HEK293 (cell line): ENCODE data around the gene PLEKHF1.
A peak's percentile ranks its signal among the peaks of the same experiment; 100 is the strongest.

Source experiments
- EGR2 ChIP-seq: fragments of 450-650 bp; formaldehyde crosslinking; IDR thresholded peaks from 2 replicates; pipeline ENCODE4 v1.5.1; 2016; ENCODE audit warnings: low read depth, missing biosample characterization, missing genetic modification characterization
- IKZF3 ChIP-seq: fragments of 450-650 bp; IDR thresholded peaks from 2 replicates; pipeline ENCODE4 v1.5.0; 2018; ENCODE audit warnings: missing biosample characterization, mild to moderate bottlenecking, missing genetic modification characterization, moderate library complexity
- KLF8 ChIP-seq: fragments of 450-650 bp; formaldehyde crosslinking; IDR thresholded peaks from 2 replicates; pipeline ENCODE4 v1.5.1; 2016; ENCODE audit warnings: missing biosample characterization, missing genetic modification characterization
- SALL2 ChIP-seq: fragments of 450-650 bp; formaldehyde crosslinking; IDR thresholded peaks from 2 replicates; pipeline ENCODE4 v1.5.0; 2017; ENCODE audit warnings: missing biosample characterization, mild to moderate bottlenecking, missing genetic modification characterization, borderline replicate concordance
- SETDB1 ChIP-seq: IDR thresholded peaks from one replicate; pipeline ENCODE4 v1.6.1; 2017; ENCODE audit warnings: mild to moderate bottlenecking, low read length, moderate library complexity, mixed read lengths; ENCODE audit not compliant: insufficient read length
- ZNF140 ChIP-seq: fragments of 450-650 bp; formaldehyde crosslinking; IDR thresholded peaks from 2 replicates; pipeline ENCODE4 v1.5.1; 2016; ENCODE audit warnings: missing biosample characterization, missing genetic modification characterization
- ZNF202 ChIP-seq: fragments of 450-650 bp; formaldehyde crosslinking; IDR thresholded peaks from 2 replicates; pipeline ENCODE4 v1.5.1; 2016; ENCODE audit warnings: missing biosample characterization, missing genetic modification characterization, borderline replicate concordance
- ZNF37A ChIP-seq: fragments of 450-650 bp; IDR thresholded peaks from 2 replicates; pipeline ENCODE4 v1.5.1; 2018; ENCODE audit warnings: missing biosample characterization, missing genetic modification characterization
- ZNF404 ChIP-seq: fragments of 450-650 bp; formaldehyde crosslinking; IDR thresholded peaks from 2 replicates; pipeline ENCODE4 v1.5.1; 2017; ENCODE audit warnings: missing biosample characterization, missing genetic modification characterization
- ZNF48 ChIP-seq: fragments of 450-650 bp; formaldehyde crosslinking; IDR thresholded peaks from 2 replicates; pipeline ENCODE4 v1.5.1; 2016; ENCODE audit warnings: missing biosample characterization, missing genetic modification characterization
- ZNF521 ChIP-seq: fragments of 450-650 bp; formaldehyde crosslinking; IDR thresholded peaks from 2 replicates; pipeline ENCODE4 v1.5.1; 2017; ENCODE audit warnings: missing biosample characterization, mild to moderate bottlenecking, missing genetic modification characterization
- ZNF555 ChIP-seq: fragments of 450-650 bp; formaldehyde crosslinking; conservative IDR thresholded peaks from 2 replicates; pipeline ENCODE4 v1.5.1; 2017; ENCODE audit warnings: missing biosample characterization, mild to moderate bottlenecking, missing genetic modification characterization, inconsistent platforms
- ZNF623 ChIP-seq: fragments of 450-650 bp; formaldehyde crosslinking; IDR thresholded peaks from 2 replicates; pipeline ENCODE4 v1.5.1; 2016; ENCODE audit warnings: missing biosample characterization, missing genetic modification characterization
- ZNF677 ChIP-seq: fragments of 450-650 bp; IDR thresholded peaks from 2 replicates; pipeline ENCODE4 v1.5.0; 2018; ENCODE audit warnings: missing biosample characterization, mild to moderate bottlenecking, missing genetic modification characterization, moderate library complexity
- ZNF76 ChIP-seq: fragments of 450-650 bp; formaldehyde crosslinking; IDR thresholded peaks from 2 replicates; pipeline ENCODE4; 2016; ENCODE audit warnings: low read depth, missing biosample characterization, missing genetic modification characterization, borderline replicate concordance
- ZNF837 ChIP-seq: fragments of 450-650 bp; formaldehyde crosslinking; IDR thresholded peaks from 2 replicates; pipeline ENCODE4 v1.5.1; 2016; ENCODE audit warnings: missing biosample characterization, missing genetic modification characterization
- TF ChIP-seq, protein P1 (sequence below): fragments of 450-650 bp; formaldehyde crosslinking; IDR thresholded peaks from 2 replicates; pipeline ENCODE4 v1.5.1; 2016; ENCODE audit warnings: missing biosample characterization, missing genetic modification characterization, borderline replicate concordance
- TF ChIP-seq, protein P2 (sequence below): fragments of 450-650 bp; formaldehyde crosslinking; IDR thresholded peaks from 2 replicates; pipeline ENCODE4 v1.5.1; 2016; ENCODE audit warnings: missing biosample characterization, missing genetic modification characterization
- TF ChIP-seq, protein P3 (sequence below): fragments of 450-650 bp; formaldehyde crosslinking; IDR thresholded peaks from 2 replicates; pipeline ENCODE4 v1.5.1; 2016; ENCODE audit warnings: missing biosample characterization, missing genetic modification characterization
- TF ChIP-seq, protein P4 (sequence below): fragments of 450-650 bp; formaldehyde crosslinking; IDR thresholded peaks from 2 replicates; pipeline ENCODE4 v1.5.1; 2016; ENCODE audit warnings: missing biosample characterization, missing genetic modification characterization
- TF ChIP-seq, protein P5 (sequence below): fragments of 450-650 bp; formaldehyde crosslinking; IDR thresholded peaks from 2 replicates; pipeline ENCODE4 v1.5.1; 2017; ENCODE audit warnings: missing biosample characterization, missing genetic modification characterization
- TF ChIP-seq, protein P6 (sequence below): fragments of 450-650 bp; formaldehyde crosslinking; IDR thresholded peaks from 2 replicates; pipeline ENCODE4 v1.5.1; 2016; ENCODE audit warnings: missing biosample characterization, missing genetic modification characterization

PLEKHF1 gene

DNA sequence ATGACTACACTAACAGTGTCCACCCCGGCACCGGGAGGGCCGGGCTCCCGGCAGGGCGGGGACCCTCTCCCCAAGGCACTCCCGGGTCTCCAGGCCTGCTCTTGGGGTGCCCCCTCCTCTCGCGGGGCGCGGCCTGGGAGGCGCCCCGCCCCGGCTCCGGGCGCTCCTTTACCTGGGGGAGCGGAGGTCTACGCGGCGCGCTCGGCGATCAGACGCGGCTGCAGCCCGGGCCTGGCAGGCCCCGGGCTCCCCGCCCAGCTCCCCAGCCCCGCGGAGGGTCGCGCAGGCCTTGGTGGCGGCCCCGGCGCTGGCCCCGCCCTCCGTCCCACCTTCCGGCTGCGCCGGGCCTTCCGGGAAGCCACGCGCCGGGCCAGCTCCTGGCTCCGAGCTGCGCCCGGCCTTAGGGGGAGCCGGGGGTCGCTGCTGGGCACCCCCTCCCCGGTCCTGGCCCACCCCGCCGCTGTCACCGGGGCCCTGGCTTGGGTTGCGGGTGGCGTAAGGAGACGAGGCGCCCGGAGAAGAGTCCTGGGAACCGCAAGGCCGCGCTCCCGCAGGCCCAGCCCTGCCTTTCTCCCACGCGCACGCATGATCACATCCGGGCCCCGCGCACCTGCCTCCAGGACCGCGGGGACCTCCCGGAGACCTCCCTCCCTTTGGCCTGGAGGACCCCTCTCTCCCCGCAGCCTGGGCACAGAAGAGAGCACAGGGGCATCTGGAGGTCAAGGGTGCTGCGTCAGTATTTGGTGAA lies 49.9 kb downstream of the PLEKHF1 start, which contains the start of gene C19orf12 (continued):
- TF ChIP-seq, protein P1, sequence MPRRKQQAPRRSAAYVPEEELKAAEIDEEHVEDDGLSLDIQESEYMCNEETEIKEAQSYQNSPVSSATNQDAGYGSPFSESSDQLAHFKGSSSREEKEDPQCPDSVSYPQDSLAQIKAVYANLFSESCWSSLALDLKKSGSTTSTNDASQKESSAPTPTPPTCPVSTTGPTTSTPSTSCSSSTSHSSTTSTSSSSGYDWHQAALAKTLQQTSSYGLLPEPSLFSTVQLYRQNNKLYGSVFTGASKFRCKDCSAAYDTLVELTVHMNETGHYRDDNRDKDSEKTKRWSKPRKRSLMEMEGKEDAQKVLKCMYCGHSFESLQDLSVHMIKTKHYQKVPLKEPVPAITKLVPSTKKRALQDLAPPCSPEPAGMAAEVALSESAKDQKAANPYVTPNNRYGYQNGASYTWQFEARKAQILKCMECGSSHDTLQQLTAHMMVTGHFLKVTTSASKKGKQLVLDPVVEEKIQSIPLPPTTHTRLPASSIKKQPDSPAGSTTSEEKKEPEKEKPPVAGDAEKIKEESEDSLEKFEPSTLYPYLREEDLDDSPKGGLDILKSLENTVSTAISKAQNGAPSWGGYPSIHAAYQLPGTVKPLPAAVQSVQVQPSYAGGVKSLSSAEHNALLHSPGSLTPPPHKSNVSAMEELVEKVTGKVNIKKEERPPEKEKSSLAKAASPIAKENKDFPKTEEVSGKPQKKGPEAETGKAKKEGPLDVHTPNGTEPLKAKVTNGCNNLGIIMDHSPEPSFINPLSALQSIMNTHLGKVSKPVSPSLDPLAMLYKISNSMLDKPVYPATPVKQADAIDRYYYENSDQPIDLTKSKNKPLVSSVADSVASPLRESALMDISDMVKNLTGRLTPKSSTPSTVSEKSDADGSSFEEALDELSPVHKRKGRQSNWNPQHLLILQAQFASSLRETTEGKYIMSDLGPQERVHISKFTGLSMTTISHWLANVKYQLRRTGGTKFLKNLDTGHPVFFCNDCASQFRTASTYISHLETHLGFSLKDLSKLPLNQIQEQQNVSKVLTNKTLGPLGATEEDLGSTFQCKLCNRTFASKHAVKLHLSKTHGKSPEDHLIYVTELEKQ (tag by site-specific recombination): 0 out of 2 replicates have a peak, but pooled peaks have one; percentile 46
- no peak for TF ChIP-seq ZNF37A (tag by site-specific recombination)
- TF ChIP-seq, protein P2, sequence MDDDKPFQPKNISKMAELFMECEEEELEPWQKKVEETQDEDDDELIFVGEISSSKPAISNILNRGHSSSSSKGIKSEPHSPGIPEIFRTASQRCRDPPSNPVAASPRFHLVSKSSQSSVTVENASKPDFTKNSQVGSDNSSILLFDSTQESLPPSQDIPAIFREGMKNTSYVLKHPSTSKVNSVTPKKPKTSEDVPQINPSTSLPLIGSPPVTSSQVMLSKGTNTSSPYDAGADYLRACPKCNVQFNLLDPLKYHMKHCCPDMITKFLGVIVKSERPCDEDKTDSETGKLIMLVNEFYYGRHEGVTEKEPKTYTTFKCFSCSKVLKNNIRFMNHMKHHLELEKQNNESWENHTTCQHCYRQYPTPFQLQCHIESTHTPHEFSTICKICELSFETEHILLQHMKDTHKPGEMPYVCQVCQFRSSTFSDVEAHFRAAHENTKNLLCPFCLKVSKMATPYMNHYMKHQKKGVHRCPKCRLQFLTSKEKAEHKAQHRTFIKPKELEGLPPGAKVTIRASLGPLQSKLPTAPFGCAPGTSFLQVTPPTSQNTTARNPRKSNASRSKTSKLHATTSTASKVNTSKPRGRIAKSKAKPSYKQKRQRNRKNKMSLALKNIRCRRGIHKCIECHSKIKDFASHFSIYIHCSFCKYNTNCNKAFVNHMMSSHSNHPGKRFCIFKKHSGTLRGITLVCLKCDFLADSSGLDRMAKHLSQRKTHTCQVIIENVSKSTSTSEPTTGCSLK: no peak
- no peak for TF ChIP-seq ZNF404 (tag by site-specific recombination)
- TF ChIP-seq ZNF202 (tag by site-specific recombination): no peak
- TF ChIP-seq, protein P3, sequence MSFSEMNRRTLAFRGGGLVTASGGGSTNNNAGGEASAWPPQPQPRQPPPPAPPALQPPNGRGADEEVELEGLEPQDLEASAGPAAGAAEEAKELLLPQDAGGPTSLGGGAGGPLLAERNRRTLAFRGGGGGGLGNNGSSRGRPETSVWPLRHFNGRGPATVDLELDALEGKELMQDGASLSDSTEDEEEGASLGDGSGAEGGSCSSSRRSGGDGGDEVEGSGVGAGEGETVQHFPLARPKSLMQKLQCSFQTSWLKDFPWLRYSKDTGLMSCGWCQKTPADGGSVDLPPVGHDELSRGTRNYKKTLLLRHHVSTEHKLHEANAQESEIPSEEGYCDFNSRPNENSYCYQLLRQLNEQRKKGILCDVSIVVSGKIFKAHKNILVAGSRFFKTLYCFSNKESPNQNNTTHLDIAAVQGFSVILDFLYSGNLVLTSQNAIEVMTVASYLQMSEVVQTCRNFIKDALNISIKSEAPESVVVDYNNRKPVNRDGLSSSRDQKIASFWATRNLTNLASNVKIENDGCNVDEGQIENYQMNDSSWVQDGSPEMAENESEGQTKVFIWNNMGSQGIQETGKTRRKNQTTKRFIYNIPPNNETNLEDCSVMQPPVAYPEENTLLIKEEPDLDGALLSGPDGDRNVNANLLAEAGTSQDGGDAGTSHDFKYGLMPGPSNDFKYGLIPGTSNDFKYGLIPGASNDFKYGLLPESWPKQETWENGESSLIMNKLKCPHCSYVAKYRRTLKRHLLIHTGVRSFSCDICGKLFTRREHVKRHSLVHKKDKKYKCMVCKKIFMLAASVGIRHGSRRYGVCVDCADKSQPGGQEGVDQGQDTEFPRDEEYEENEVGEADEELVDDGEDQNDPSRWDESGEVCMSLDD: peak; percentile 54
- no peak for TF ChIP-seq ZNF140
- TF ChIP-seq, protein P4, sequence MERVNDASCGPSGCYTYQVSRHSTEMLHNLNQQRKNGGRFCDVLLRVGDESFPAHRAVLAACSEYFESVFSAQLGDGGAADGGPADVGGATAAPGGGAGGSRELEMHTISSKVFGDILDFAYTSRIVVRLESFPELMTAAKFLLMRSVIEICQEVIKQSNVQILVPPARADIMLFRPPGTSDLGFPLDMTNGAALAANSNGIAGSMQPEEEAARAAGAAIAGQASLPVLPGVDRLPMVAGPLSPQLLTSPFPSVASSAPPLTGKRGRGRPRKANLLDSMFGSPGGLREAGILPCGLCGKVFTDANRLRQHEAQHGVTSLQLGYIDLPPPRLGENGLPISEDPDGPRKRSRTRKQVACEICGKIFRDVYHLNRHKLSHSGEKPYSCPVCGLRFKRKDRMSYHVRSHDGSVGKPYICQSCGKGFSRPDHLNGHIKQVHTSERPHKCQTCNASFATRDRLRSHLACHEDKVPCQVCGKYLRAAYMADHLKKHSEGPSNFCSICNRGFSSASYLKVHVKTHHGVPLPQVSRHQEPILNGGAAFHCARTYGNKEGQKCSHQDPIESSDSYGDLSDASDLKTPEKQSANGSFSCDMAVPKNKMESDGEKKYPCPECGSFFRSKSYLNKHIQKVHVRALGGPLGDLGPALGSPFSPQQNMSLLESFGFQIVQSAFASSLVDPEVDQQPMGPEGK: peak; percentile 65
- TF ChIP-seq, protein P5, sequence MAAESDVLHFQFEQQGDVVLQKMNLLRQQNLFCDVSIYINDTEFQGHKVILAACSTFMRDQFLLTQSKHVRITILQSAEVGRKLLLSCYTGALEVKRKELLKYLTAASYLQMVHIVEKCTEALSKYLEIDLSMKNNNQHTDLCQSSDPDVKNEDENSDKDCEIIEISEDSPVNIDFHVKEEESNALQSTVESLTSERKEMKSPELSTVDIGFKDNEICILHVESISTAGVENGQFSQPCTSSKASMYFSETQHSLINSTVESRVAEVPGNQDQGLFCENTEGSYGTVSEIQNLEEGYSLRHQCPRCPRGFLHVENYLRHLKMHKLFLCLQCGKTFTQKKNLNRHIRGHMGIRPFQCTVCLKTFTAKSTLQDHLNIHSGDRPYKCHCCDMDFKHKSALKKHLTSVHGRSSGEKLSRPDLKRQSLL (tag by site-specific recombination): no peak; the same call in 1 of the 2 replicates
- no peak for TF ChIP-seq ZNF555 (tag by site-specific recombination)
- no peak for TF ChIP-seq ZNF48 (tag by site-specific recombination)
- peak; percentile 72 for TF ChIP-seq ZNF76 (tag by site-specific recombination)
- TF ChIP-seq KLF8 (tag by site-specific recombination): peak; percentile 69
- TF ChIP-seq ZNF677 (tag by site-specific recombination): peak; percentile 11; the same call in 1 of the 2 replicates
- no peak; the same call in 1 of the 2 replicates for TF ChIP-seq ZNF623 (tag by site-specific recombination)
- no peak for TF ChIP-seq ZNF521
- 0 out of 2 replicates have a peak, but pooled peaks have one; percentile 43 for TF ChIP-seq SALL2 (tag by site-specific recombination)
- TF ChIP-seq EGR2 (tag by site-specific recombination): peak; percentile 90
- TF ChIP-seq ZNF837: no peak
- no peak for TF ChIP-seq SETDB1
- TF ChIP-seq, protein P6, sequence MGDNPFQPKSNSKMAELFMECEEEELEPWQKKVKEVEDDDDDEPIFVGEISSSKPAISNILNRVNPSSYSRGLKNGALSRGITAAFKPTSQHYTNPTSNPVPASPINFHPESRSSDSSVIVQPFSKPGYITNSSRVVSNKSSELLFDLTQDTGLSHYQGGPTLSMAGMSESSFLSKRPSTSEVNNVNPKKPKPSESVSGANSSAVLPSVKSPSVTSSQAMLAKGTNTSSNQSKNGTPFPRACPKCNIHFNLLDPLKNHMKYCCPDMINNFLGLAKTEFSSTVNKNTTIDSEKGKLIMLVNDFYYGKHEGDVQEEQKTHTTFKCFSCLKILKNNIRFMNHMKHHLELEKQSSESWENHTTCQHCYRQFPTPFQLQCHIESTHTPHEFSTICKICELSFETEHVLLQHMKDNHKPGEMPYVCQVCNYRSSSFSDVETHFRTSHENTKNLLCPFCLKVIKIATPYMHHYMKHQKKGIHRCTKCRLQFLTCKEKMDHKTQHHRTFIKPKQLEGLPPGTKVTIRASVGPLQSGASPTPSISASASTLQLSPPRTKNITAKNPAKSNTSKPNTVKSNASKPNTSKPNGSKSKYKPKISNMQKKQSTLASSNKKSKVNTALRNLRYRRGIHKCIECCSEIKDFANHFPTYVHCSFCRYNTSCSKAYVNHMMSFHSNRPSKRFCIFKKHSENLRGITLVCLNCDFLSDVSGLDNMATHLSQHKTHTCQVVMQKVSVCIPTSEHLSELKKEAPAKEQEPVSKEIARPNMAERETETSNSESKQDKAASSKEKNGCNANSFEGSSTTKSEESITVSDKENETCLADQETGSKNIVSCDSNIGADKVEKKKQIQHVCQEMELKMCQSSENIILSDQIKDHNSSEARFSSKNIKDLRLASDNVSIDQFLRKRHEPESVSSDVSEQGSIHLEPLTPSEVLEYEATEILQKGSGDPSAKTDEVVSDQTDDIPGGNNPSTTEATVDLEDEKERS (tag by site-specific recombination): no peak; the same call in 1 of the 2 replicates
- peak; percentile 82 for TF ChIP-seq IKZF3 (tag by site-specific recombination)
